A204.1 (cell line): ENCODE results near the gene KLF1.
"Not testable (repeated sequence)": the region's sequence is repeated elsewhere in the genome, so short reads cannot be mapped to it uniquely, and the experiment has no call there.

Experiments
- FAIRE-seq: peaks from 2 replicates; lab custom pipeline; 2012; peaks lifted over from hg19 to GRCh38; lab: Jason Lieb, UNC

Gene KLF1

GRCh38 chr19:12867120-12868099 is 19.6 kb downstream of the KLF1 start:
- FAIRE-seq: no peak

- no peak for FAIRE-seq
Measured at GRCh38 chr19:12866416-12867119, 20.4 kb downstream of the KLF1 start.

GRCh38 chr19:12865746-12866415 is 21.1 kb downstream of the KLF1 start:
- FAIRE-seq: no peak

GRCh38 chr19:12864721-12865715 is 22.0 kb downstream of the KLF1 start:
- no peak for FAIRE-seq

GRCh38 chr19:12864143-12864542 is 22.9 kb downstream of the KLF1 start:
- FAIRE-seq: no peak

GRCh38 chr19:12859546-12859945 is 27.5 kb downstream of the KLF1 start:
- FAIRE-seq: no peak

- no peak for FAIRE-seq
Measured at GRCh38 chr19:12858041-12858928, 28.7 kb downstream of the KLF1 start.

GRCh38 chr19:12856653-12857052 is 30.3 kb downstream of the KLF1 start:
- no peak for FAIRE-seq

GRCh38 chr19:12847159-12848139 is 39.6 kb downstream of the KLF1 start:
- no peak for FAIRE-seq

GRCh38 chr19:12846613-12847012 is 40.4 kb downstream of the KLF1 start:
- not testable (repeated sequence) for FAIRE-seq

- no peak for FAIRE-seq
Measured at GRCh38 chr19:12843999-12844732, 42.8 kb downstream of the KLF1 start.

GRCh38 chr19:12843328-12843727 is 43.7 kb downstream of the KLF1 start:
- FAIRE-seq: no peak

- no peak for FAIRE-seq
Measured at GRCh38 chr19:12842511-12842910, 44.5 kb downstream of the KLF1 start.

- no peak for FAIRE-seq
Measured at GRCh38 chr19:12841094-12841493, 45.9 kb downstream of the KLF1 start.

- FAIRE-seq: no peak
Measured at GRCh38 chr19:12840091-12841079, 46.6 kb downstream of the KLF1 start.

- FAIRE-seq: no peak
Measured at GRCh38 chr19:12838886-12839756, 47.9 kb downstream of the KLF1 start.
